MM.1S (cell line): ENCODE measurements around the gene TPT1.

Experiments used
- DNase-seq: peaks from one replicate; pipeline ENCODE4 v3.0.0-alpha.2; 2015
- H2AFZ ChIP-seq: fragments of 300-600 bp; sonication (generic); 2 replicates; pipeline ENCODE4 v1.6.0; 2016; ENCODE audit warnings: antibody characterized with exemption, low read length
- H3F3A ChIP-seq: fragments of 300-600 bp; sonication (generic); 2 replicates; pipeline ENCODE4 v1.6.1; 2016; ENCODE audit warnings: mild to moderate bottlenecking, antibody characterized with exemption, low read length, moderate library complexity, mixed read lengths; ENCODE audit not compliant: insufficient read depth
- H3K27ac ChIP-seq: fragments of 300-600 bp; sonication (generic); 2 replicates; pipeline ENCODE4 v1.5.1; 2016; ENCODE audit warnings: mild to moderate bottlenecking, low read length
- H3K27me3 ChIP-seq: fragments of 300-600 bp; sonication (generic); replicated peaks from 2 replicates; pipeline ENCODE4 v1.6.0; 2016; ENCODE audit warnings: low read length; ENCODE audit not compliant: insufficient read depth
- H3K36me3 ChIP-seq: fragments of 300-600 bp; sonication (generic); replicated peaks from 2 replicates; pipeline ENCODE4 v1.6.1; 2016; ENCODE audit warnings: mild to moderate bottlenecking, low read length, mixed read lengths; ENCODE audit not compliant: insufficient read depth
- H3K4me1 ChIP-seq: fragments of 300-600 bp; sonication (generic); 2 replicates; pipeline ENCODE4 v1.6.1; 2016; ENCODE audit warnings: low read length, mixed read lengths
- H3K4me2 ChIP-seq: fragments of 300-600 bp; sonication (generic); 2 replicates; pipeline ENCODE4 v1.6.0; 2016; ENCODE audit warnings: low read depth, low read length
- H3K4me3 ChIP-seq: fragments of 300-600 bp; sonication (generic); 2 replicates; pipeline ENCODE4 v1.5.1; 2016; ENCODE audit warnings: low read length, mixed read lengths
- H3K79me2 ChIP-seq: fragments of 300-600 bp; sonication (generic); 2 replicates; pipeline ENCODE4 v1.6.1; 2016; ENCODE audit warnings: mixed run types, low read length, mixed read lengths
- H3K9ac ChIP-seq: fragments of 300-600 bp; sonication (generic); 2 replicates; pipeline ENCODE4 v1.6.1; 2016; ENCODE audit warnings: low read length, mixed read lengths
- H3K9me2 ChIP-seq: fragments of 300-600 bp; sonication (generic); replicated peaks from 2 replicates; pipeline ENCODE4 v1.6.1; 2016; ENCODE audit warnings: mild to moderate bottlenecking, low read length, mixed read lengths; ENCODE audit not compliant: insufficient read depth
- H3K9me3 ChIP-seq: fragments of 300-600 bp; sonication (generic); replicated peaks from 2 replicates; pipeline ENCODE4 v1.6.1; 2016; ENCODE audit warnings: mild to moderate bottlenecking, low read length, mixed read lengths; ENCODE audit not compliant: insufficient read depth
- H4K20me1 ChIP-seq: fragments of 300-600 bp; sonication (generic); 2 replicates; pipeline ENCODE4 v1.6.1; 2016; ENCODE audit warnings: mild to moderate bottlenecking, low read length, moderate library complexity, mixed read lengths; ENCODE audit not compliant: insufficient read depth
- CTCF ChIP-seq: fragments of 300-600 bp; sonication (generic); IDR thresholded peaks from 2 replicates; pipeline ENCODE4 v1.5.1; 2016; ENCODE audit warnings: antibody characterized with exemption, low read length, mixed read lengths
- EZH2 ChIP-seq: fragments of 300-600 bp; sonication (generic); optimal IDR thresholded peaks from 2 replicates; pipeline ENCODE3; 2017; ENCODE audit warnings: low read depth, mild to moderate bottlenecking, antibody characterized with exemption, low read length, mixed read lengths
- EZH2phosphoT487 ChIP-seq: fragments of 300-600 bp; sonication (generic); IDR thresholded peaks from 2 replicates; pipeline ENCODE4 v1.6.1; 2018; ENCODE audit warnings: antibody characterized with exemption, low read length

TPT1 gene

GRCh38 chr13:45374917-45375316 lies 33.9 kb upstream of the TPT1 start:
- H3K27ac ChIP-seq: no peak overlapping the region
- no peak overlapping the region for H2AFZ ChIP-seq
- no peak for DNase-seq

GRCh38 chr13:45373162-45373547 lies 32.2 kb upstream of the TPT1 start:
- Histone ChIP-seq H3K9me3 (no peaks in the 10 kb centered on the region), H3F3A (no peaks in the 10 kb centered on the region), H3K9ac (no peak overlapping the region), H3K4me1 (no peaks in the 10 kb centered on the region), H4K20me1 (no peaks in the 10 kb centered on the region), H2AFZ (no peak overlapping the region), H3K27me3 (no peaks in the 10 kb centered on the region), H3K36me3 (no peaks in the 10 kb centered on the region), H3K4me2 (no peak overlapping the region), H3K9me2 (no peaks in the 10 kb centered on the region), H3K79me2 (no peaks in the 10 kb centered on the region), H3K4me3 (no peak overlapping the region), H3K27ac (no peak overlapping the region)
- no peak for DNase-seq
- TF ChIP-seq EZH2phosphoT487 (no peak), EZH2 (no peak)

More at GRCh38 chr13:45374917-45375316, 33.9 kb upstream of the TPT1 start:
- Histone ChIP-seq H3F3A (no peaks in the 10 kb centered on the region), H4K20me1 (no peaks in the 10 kb centered on the region), H3K4me2 (no peak overlapping the region), H3K9ac (no peak overlapping the region), H3K27me3 (no peaks in the 10 kb centered on the region), H3K4me3 (no peak overlapping the region), H3K9me2 (no peaks in the 10 kb centered on the region), H3K36me3 (no peaks in the 10 kb centered on the region), H3K4me1 (no peaks in the 10 kb centered on the region), H3K9me3 (no peaks in the 10 kb centered on the region), H3K79me2 (no peaks in the 10 kb centered on the region)
- TF ChIP-seq EZH2: no peak
- no peak for TF ChIP-seq EZH2phosphoT487
- TF ChIP-seq CTCF: no peak

GRCh38 chr13:45372189-45373161 lies 31.5 kb upstream of the TPT1 start:
- no peak overlapping the region for H3K4me2 ChIP-seq

More at GRCh38 chr13:45372189-45373161, 31.5 kb upstream of the TPT1 start:
- H3K9ac ChIP-seq: no peak overlapping the region
- H3K36me3 ChIP-seq: no peaks in the 10 kb centered on the region
- no peaks in the 10 kb centered on the region for H4K20me1 ChIP-seq
- no peak overlapping the region for H2AFZ ChIP-seq
- no peaks in the 10 kb centered on the region for H3K9me2 ChIP-seq
- H3K79me2 ChIP-seq: no peaks in the 10 kb centered on the region
- TF ChIP-seq CTCF (no peak), EZH2phosphoT487 (no peak), EZH2 (no peak)
- H3K4me1 ChIP-seq: no peaks in the 10 kb centered on the region
- DNase-seq: no peak
- no peaks in the 10 kb centered on the region for H3K27me3 ChIP-seq
- H3K27ac ChIP-seq: no peak overlapping the region
- H3K9me3 ChIP-seq: no peaks in the 10 kb centered on the region
- H3F3A ChIP-seq: no peaks in the 10 kb centered on the region
- H3K4me3 ChIP-seq: no peak overlapping the region
